Measurements from ENCODE around the gene JAM3. TPM values are rescaled to one million over a fixed set of nuclear protein-coding genes. Genes with fewer than 3 reads are reported as not detected.

The JAM3 gene
- total and polyA plus RNA-seq, 2 of the 13 experiments (the other 11 are each of a cell fraction or from before 2014, with no cell fraction given), result 0.98 to 2.8 TPM

GRCh38 chr11:134034496-134035381 is 34.1 kb upstream of the JAM3 start:
- in situ Hi-C loops (cut with HindIII; ENCODE audit: extremely low pct_ligation_motif_present, low pct_unique_long_range_greater_than_20kb) (no loop called here), intact Hi-C loops (cut with micrococcal nuclease; ENCODE audit: unreplicated experiment) (no loop called here)
- BruUV-seq (replicated peaks), result no TSS peak
- WGBS (ENCODE audit: low lambda C conversion rate), result 38% methylated on average over 9 of the region's 15 CpGs
- ATAC-seq (no peak), DNase-seq (ENCODE audit: low spot score) (no peak), FAIRE-seq (no peak)
- H3K36me3 ChIP-seq (replicated peaks in 1 of 2; ENCODE audit: control insufficient read depth in 1 of 2, insufficient read depth in 2 of 2, low read length in 2 of 2), result no peaks in the 10 kb centered on the region
- TF ChIP-seq ZNF224 (CRISPR knock-in tag; IDR thresholded peaks at IDR 0.05) (no peak), ZNF382 (CRISPR knock-in tag; IDR thresholded peaks at IDR 0.05; ENCODE audit: borderline replicate concordance) (no peak), POLR2A (IDR thresholded peaks at IDR 0.05; ENCODE audit: insufficient read depth in 1 of 2, low read depth in 2 of 2, low read length in 2 of 2) (no peak), BORCS8-MEF2B (CRISPR knock-in tag; IDR thresholded peaks at IDR 0.05) (no peak), SKI (IDR thresholded peaks at IDR 0.05; ENCODE audit: partially characterized antibody) (no peak), HOMEZ (CRISPR knock-in tag; IDR thresholded peaks at IDR 0.05; ENCODE audit: low read depth) (no peak), ATF1 (CRISPR knock-in tag; IDR thresholded peaks at IDR 0.05) (no peak), RFXAP (CRISPR knock-in tag; IDR thresholded peaks at IDR 0.05; ENCODE audit: borderline replicate concordance) (no peak), ZNF264 (CRISPR knock-in tag; IDR thresholded peaks at IDR 0.05) (no peak), KLF16 (CRISPR knock-in tag; IDR thresholded peaks at IDR 0.05) (no peak), ZBTB21 (CRISPR knock-in tag; IDR thresholded peaks at IDR 0.05) (no peak), RAD21 (CRISPR knock-in tag; IDR thresholded peaks at IDR 0.05) (no peak)
- TF ChIP-seq, protein P1, sequence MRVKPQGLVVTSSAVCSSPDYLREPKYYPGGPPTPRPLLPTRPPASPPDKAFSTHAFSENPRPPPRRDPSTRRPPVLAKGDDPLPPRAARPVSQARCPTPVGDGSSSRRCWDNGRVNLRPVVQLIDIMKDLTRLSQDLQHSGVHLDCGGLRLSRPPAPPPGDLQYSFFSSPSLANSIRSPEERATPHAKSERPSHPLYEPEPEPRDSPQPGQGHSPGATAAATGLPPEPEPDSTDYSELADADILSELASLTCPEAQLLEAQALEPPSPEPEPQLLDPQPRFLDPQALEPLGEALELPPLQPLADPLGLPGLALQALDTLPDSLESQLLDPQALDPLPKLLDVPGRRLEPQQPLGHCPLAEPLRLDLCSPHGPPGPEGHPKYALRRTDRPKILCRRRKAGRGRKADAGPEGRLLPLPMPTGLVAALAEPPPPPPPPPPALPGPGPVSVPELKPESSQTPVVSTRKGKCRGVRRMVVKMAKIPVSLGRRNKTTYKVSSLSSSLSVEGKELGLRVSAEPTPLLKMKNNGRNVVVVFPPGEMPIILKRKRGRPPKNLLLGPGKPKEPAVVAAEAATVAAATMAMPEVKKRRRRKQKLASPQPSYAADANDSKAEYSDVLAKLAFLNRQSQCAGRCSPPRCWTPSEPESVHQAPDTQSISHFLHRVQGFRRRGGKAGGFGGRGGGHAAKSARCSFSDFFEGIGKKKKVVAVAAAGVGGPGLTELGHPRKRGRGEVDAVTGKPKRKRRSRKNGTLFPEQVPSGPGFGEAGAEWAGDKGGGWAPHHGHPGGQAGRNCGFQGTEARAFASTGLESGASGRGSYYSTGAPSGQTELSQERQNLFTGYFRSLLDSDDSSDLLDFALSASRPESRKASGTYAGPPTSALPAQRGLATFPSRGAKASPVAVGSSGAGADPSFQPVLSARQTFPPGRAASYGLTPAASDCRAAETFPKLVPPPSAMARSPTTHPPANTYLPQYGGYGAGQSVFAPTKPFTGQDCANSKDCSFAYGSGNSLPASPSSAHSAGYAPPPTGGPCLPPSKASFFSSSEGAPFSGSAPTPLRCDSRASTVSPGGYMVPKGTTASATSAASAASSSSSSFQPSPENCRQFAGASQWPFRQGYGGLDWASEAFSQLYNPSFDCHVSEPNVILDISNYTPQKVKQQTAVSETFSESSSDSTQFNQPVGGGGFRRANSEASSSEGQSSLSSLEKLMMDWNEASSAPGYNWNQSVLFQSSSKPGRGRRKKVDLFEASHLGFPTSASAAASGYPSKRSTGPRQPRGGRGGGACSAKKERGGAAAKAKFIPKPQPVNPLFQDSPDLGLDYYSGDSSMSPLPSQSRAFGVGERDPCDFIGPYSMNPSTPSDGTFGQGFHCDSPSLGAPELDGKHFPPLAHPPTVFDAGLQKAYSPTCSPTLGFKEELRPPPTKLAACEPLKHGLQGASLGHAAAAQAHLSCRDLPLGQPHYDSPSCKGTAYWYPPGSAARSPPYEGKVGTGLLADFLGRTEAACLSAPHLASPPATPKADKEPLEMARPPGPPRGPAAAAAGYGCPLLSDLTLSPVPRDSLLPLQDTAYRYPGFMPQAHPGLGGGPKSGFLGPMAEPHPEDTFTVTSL (CRISPR knock-in tag; IDR thresholded peaks at IDR 0.05; ENCODE audit: borderline replicate concordance), result no peak
- H3K9me3 ChIP-seq (ENCODE audit: low read length), result no peaks in the 10 kb centered on the region
- peaks cover 9 to 78% of the 10 kb centered on the region in 2 experiments; a peak in 4 of 5 replicates for H3K27me3 ChIP-seq (ENCODE audit: control insufficient read depth in 1 of 2, insufficient read depth in 2 of 2, low read length in 2 of 2)
- no peak overlapping the region for H2AFZ ChIP-seq (ENCODE audit: low read length)
- H3K4me3 ChIP-seq (replicated peaks in 1 of 3; ENCODE audit: insufficient read depth in 1 of 3, low read depth in 2 of 3, low read length in 3 of 3), result no peak overlapping the region
- H3K79me2 ChIP-seq (ENCODE audit: insufficient read depth, low read length), result no peaks in the 10 kb centered on the region
- no peak overlapping the region for H3K27ac ChIP-seq (ENCODE audit: extremely low read length, insufficient read depth, low read length)
- ChIA-PET CTCF (ENCODE audit: low intra/inter-chr PET ratio, low total read pairs) (no interaction called here), POLR2A (no interaction called here)
- no peaks in the 10 kb centered on the region for H3K4me1 ChIP-seq (ENCODE audit: insufficient read depth, low read length)
- no peak overlapping the region for H3K9ac ChIP-seq (ENCODE audit: insufficient read depth, low read depth, low read length)
- H4K20me1 ChIP-seq (ENCODE audit: insufficient read depth, low read length), result no peaks in the 10 kb centered on the region
- H3K4me2 ChIP-seq (ENCODE audit: low read depth, low read length), result no peak overlapping the region
